PFSK-1 (cell line): ENCODE measurements around the gene THRB.

Experiments
- FOXP2 ChIP-seq: optimal IDR thresholded peaks from 2 replicates; pipeline ENCODE3; 2011; ENCODE audit warnings: borderline replicate concordance, control low read depth, inconsistent platforms; ENCODE audit not compliant: insufficient read depth; ENCODE audit errors: extremely low read length, extremely low read depth
- POLR2AphosphoS5 ChIP-seq: IDR thresholded peaks from 2 replicates; pipeline ENCODE4 v1.6.1; 2012; ENCODE audit warnings: low read depth, mild to moderate bottlenecking, control low read depth, low read length, moderate library complexity
- SIN3A ChIP-seq: IDR thresholded peaks from 2 replicates; pipeline ENCODE4 v1.6.1; 2012; ENCODE audit warnings: mild to moderate bottlenecking, low read length, moderate library complexity, borderline replicate concordance; ENCODE audit not compliant: insufficient read depth
- TAF1 ChIP-seq: IDR thresholded peaks from 2 replicates; pipeline ENCODE4 v1.6.1; 2012; ENCODE audit warnings: low read length, control low read depth, borderline replicate concordance; ENCODE audit not compliant: insufficient read depth
- TF ChIP-seq, protein P1 (sequence below), 2 experiments: IDR thresholded peaks; 2 replicates each; pipeline versions ENCODE4 v1.6.1 to v1.8.0; 2011 to 2012; ENCODE audit warnings: low read depth in 2 of 2, low read length in 2 of 2, control low read depth in 1 of 2, inconsistent platforms in 1 of 2, mild to moderate bottlenecking in 1 of 2, moderate library complexity in 1 of 2; ENCODE audit not compliant: insufficient read depth in 1 of 2

Gene THRB

DNA sequence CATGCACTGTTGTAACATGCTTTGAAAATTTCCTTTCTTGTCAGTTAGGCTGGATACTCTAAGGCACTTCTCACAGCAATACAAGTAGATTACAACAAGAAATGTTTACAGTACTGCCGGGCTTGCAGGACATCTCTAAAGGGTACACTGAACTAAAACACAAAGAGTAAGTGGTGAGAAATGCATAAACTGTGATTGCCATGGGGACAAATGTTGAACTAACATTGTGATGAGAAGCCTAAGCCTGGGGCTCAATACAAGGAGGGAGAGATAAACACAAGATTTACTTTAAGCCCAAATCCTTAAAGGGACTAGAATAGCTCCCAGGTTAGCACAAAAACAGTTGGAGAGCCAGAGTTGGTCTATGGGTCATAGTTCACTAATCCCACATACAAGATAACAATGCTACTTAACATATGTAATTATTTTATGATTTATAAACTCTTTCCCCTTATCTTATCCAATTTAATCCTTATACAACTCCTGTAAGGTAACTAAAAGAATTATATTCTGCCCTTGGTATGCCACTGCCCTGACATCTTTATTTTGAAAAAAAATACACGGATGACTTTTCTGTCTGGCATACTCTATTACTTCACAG, 126.9 kb downstream of the THRB start:
- TF ChIP-seq TAF1 = no peak
- TF ChIP-seq, protein P1, sequence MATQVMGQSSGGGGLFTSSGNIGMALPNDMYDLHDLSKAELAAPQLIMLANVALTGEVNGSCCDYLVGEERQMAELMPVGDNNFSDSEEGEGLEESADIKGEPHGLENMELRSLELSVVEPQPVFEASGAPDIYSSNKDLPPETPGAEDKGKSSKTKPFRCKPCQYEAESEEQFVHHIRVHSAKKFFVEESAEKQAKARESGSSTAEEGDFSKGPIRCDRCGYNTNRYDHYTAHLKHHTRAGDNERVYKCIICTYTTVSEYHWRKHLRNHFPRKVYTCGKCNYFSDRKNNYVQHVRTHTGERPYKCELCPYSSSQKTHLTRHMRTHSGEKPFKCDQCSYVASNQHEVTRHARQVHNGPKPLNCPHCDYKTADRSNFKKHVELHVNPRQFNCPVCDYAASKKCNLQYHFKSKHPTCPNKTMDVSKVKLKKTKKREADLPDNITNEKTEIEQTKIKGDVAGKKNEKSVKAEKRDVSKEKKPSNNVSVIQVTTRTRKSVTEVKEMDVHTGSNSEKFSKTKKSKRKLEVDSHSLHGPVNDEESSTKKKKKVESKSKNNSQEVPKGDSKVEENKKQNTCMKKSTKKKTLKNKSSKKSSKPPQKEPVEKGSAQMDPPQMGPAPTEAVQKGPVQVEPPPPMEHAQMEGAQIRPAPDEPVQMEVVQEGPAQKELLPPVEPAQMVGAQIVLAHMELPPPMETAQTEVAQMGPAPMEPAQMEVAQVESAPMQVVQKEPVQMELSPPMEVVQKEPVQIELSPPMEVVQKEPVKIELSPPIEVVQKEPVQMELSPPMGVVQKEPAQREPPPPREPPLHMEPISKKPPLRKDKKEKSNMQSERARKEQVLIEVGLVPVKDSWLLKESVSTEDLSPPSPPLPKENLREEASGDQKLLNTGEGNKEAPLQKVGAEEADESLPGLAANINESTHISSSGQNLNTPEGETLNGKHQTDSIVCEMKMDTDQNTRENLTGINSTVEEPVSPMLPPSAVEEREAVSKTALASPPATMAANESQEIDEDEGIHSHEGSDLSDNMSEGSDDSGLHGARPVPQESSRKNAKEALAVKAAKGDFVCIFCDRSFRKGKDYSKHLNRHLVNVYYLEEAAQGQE (IDR thresholded peaks at IDR 0.05; ENCODE audit: insufficient read depth in 1 of 2, low read depth in 2 of 2, low read length in 2 of 2) = no peak
- no peak for TF ChIP-seq SIN3A
- TF ChIP-seq POLR2AphosphoS5 = no peak
- TF ChIP-seq FOXP2 = no peak

DNA sequence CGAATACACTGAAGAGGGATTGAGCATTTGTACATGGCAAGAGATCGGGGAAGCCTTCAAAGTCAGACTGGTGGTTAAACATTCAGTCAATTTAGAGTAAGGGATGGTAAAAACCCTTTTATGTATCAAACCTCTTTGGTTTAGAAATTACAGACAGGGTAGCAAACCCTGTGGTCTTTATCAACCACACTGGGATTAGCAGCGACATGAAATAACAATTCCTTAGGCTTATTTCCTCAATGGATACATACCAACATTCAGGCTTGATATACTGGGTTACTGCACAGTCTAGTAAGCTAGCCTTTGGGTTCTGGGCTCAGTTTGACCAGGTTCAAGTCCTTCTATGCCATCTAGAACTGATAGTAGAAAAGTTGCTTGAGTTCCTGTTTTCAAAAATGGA, 127.4 kb downstream of the THRB start:
- TF ChIP-seq TAF1 (no peak), SIN3A (no peak), POLR2AphosphoS5 (no peak), FOXP2 (no peak)
- TF ChIP-seq, protein P1 (IDR thresholded peaks at IDR 0.05; ENCODE audit: insufficient read depth in 1 of 2, low read depth in 2 of 2, low read length in 2 of 2) = no peak

DNA sequence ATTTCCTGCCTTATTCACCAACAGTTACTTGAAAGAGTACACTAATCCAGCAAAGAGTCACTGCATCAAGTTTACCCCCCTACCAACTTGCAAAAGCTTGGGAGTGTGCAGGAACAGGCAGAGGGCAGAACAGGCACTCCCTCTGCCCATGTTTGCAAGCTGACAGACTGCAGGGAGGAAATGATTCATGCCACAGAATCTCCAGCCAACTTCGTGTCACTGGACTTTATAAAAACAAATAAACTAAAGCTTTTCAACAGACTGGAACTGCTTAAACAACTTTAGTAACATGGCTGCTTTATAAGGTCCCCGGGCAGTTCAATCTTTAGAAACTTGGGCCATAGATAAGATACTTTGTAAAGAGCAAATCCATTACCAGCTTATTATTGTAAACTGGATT, 129.5 kb downstream of the THRB start:
- TF ChIP-seq SIN3A = no peak

DNA sequence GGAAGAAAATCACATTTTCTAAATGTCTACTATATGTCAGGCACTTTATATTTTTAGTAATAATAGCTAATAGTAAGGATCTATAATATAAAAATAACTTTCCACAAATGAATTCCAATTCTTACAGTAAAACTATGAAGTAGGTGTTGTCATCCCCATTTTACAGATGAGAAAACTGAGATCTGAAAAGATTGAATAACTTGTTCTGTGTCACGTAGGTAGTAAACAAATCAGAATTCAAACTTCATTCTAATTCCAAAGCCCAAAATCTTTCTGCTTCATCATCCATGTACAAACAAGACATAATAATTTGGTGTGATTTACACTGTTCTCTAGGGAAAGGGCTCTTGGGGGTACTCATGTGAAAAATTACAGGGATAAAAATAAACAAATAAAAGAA, 130.3 kb downstream of the THRB start:
- TF ChIP-seq FOXP2 (no peak), SIN3A (no peak), POLR2AphosphoS5 (no peak), TAF1 (no peak)
- TF ChIP-seq, protein P1 (IDR thresholded peaks at IDR 0.05; ENCODE audit: insufficient read depth in 1 of 2, low read depth in 2 of 2, low read length in 2 of 2) = no peak

DNA sequence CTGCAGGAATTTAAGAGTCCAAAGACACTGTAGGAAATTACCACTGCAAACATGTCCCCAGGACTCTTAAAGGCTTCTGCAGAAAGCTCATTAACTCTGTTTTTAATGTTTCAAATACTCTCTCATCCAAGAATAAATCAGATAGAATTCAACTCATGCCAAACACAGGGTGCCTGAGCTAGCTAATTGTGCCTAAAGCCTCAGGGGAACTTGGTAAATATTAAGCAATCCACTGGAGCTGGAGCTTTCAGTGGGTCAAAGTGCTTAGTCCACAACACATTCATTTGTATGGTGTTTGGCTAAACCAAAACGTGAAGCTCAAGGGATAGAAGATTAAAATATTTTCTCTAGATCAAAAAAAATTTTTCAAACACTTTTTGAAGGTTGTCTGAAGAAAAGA, 131.4 kb downstream of the THRB start:
- TF ChIP-seq POLR2AphosphoS5 = no peak
- no peak for TF ChIP-seq SIN3A
- TF ChIP-seq, protein P1 (IDR thresholded peaks at IDR 0.05; ENCODE audit: insufficient read depth in 1 of 2, low read depth in 2 of 2, low read length in 2 of 2) = no peak
- no peak for TF ChIP-seq FOXP2
- TF ChIP-seq TAF1 = no peak
